WTC11 (cell line): Measurements from ENCODE around the gene SLTM. TPM values are rescaled to one million over a fixed set of nuclear protein-coding genes. Genes with fewer than 3 reads are reported as not detected.

Experiments used
- ATF1 ChIP-seq: sonication (generic); formaldehyde crosslinking; IDR thresholded peaks from 2 replicates; pipeline ENCODE4 v1.8.1; 2023; ENCODE audit warnings: mild to moderate bottlenecking, moderate library complexity, missing genetic modification reagents
- ATF6 ChIP-seq: sonication (generic); formaldehyde crosslinking; IDR thresholded peaks from 2 replicates; pipeline ENCODE4 v1.8.1; 2023; ENCODE audit warnings: mild to moderate bottlenecking, missing genetic modification reagents
- CBFB ChIP-seq: sonication (generic); formaldehyde crosslinking; IDR thresholded peaks from 2 replicates; pipeline ENCODE4 v1.8.1; 2022; ENCODE audit warnings: mild to moderate bottlenecking, low read depth, missing genetic modification reagents
- CDX4 ChIP-seq: fragments of 250-450 bp; sonication (Bioruptor Pico); IDR thresholded peaks from 2 replicates; pipeline ENCODE4 v1.9.0; 2021; ENCODE audit warnings: moderate library complexity, mild to moderate bottlenecking, inconsistent platforms, borderline replicate concordance
- CTCF ChIP-seq: fragments of 200-600 bp; IDR thresholded peaks from 2 replicates; pipeline ENCODE4 v1.8.0; 2022; ENCODE audit warnings: antibody characterized with exemption
- E2F1 ChIP-seq: sonication (generic); formaldehyde crosslinking; IDR thresholded peaks from 2 replicates; pipeline ENCODE4 v1.8.0; 2022; ENCODE audit warnings: mild to moderate bottlenecking, missing genetic modification reagents
- E2F5 ChIP-seq: sonication (generic); formaldehyde crosslinking; IDR thresholded peaks from 2 replicates; pipeline ENCODE4 v1.8.1; 2022; ENCODE audit warnings: mild to moderate bottlenecking, moderate library complexity, missing genetic modification reagents
- ELF4 ChIP-seq: sonication (generic); formaldehyde crosslinking; IDR thresholded peaks from 2 replicates; pipeline ENCODE4 v1.8.1; 2022; ENCODE audit warnings: low read depth, mild to moderate bottlenecking, moderate library complexity, missing genetic modification reagents
- EMX1 ChIP-seq: fragments of 250-450 bp; sonication (Bioruptor Pico); IDR thresholded peaks from 2 replicates; pipeline ENCODE4 v1.8.0; 2021; ENCODE audit warnings: mild to moderate bottlenecking
- ERG ChIP-seq: fragments of 250-450 bp; sonication (Bioruptor Pico); IDR thresholded peaks from 2 replicates; pipeline ENCODE4 v1.8.0; 2021; ENCODE audit warnings: mild to moderate bottlenecking
- ESRRA ChIP-seq: sonication (generic); formaldehyde crosslinking; IDR thresholded peaks from 2 replicates; pipeline ENCODE4 v1.8.1; 2022; ENCODE audit warnings: mild to moderate bottlenecking, missing genetic modification reagents, borderline replicate concordance
- FOXJ3 ChIP-seq: sonication (generic); formaldehyde crosslinking; IDR thresholded peaks from 2 replicates; pipeline ENCODE4 v1.9.0; 2021; ENCODE audit warnings: missing genetic modification reagents, mild to moderate bottlenecking, borderline replicate concordance
- FOXP1 ChIP-seq: sonication (generic); formaldehyde crosslinking; IDR thresholded peaks from 2 replicates; pipeline ENCODE4 v1.8.0; 2022; ENCODE audit warnings: missing genetic modification reagents, mild to moderate bottlenecking, moderate library complexity, borderline replicate concordance
- GABPB1 ChIP-seq: sonication (generic); formaldehyde crosslinking; IDR thresholded peaks from 2 replicates; pipeline ENCODE4 v1.8.1; 2023; ENCODE audit warnings: mild to moderate bottlenecking, missing genetic modification reagents
- MXD4 ChIP-seq: fragments of 250-450 bp; sonication (Bioruptor Pico); IDR thresholded peaks from 2 replicates; pipeline ENCODE4 v1.8.0; 2021; ENCODE audit warnings: mild to moderate bottlenecking, moderate library complexity, borderline replicate concordance
- MYBL2 ChIP-seq: sonication (generic); formaldehyde crosslinking; IDR thresholded peaks from 2 replicates; pipeline ENCODE4 v1.8.1; 2023; ENCODE audit warnings: mild to moderate bottlenecking, moderate library complexity, missing genetic modification reagents
- NFE2L1 ChIP-seq: sonication (generic); formaldehyde crosslinking; IDR thresholded peaks from 2 replicates; pipeline ENCODE4 v1.8.1; 2023; ENCODE audit warnings: missing genetic modification reagents
- NFYB ChIP-seq: sonication (generic); formaldehyde crosslinking; conservative IDR thresholded peaks from 2 replicates; pipeline ENCODE4 v1.8.0; 2022; ENCODE audit warnings: low read depth, missing genetic modification reagents
- OVOL2 ChIP-seq: fragments of 250-450 bp; sonication (Bioruptor Pico); IDR thresholded peaks from 2 replicates; pipeline ENCODE4 v1.9.0; 2021; ENCODE audit warnings: mild to moderate bottlenecking, borderline replicate concordance
- RELA ChIP-seq: sonication (generic); formaldehyde crosslinking; IDR thresholded peaks from 2 replicates; pipeline ENCODE4 v1.8.1; 2022; ENCODE audit warnings: missing genetic modification reagents, mild to moderate bottlenecking, borderline replicate concordance
- TEAD1 ChIP-seq: sonication (generic); formaldehyde crosslinking; IDR thresholded peaks from 2 replicates; pipeline ENCODE4 v1.8.0; 2022; ENCODE audit warnings: mild to moderate bottlenecking, missing genetic modification reagents
- ZNF232 ChIP-seq: sonication (generic); formaldehyde crosslinking; IDR thresholded peaks from 2 replicates; pipeline ENCODE4 v1.8.0; 2022; ENCODE audit warnings: mild to moderate bottlenecking, missing genetic modification reagents
- ZNF423 ChIP-seq: fragments of 250-450 bp; sonication (Bioruptor Pico); IDR thresholded peaks from 2 replicates; pipeline ENCODE4 v2.1.2; 2022; ENCODE audit warnings: mild to moderate bottlenecking, moderate library complexity
- ZNF532 ChIP-seq: fragments of 250-450 bp; sonication (Bioruptor Pico); IDR thresholded peaks from 2 replicates; pipeline ENCODE4 v1.9.0; 2021; ENCODE audit warnings: mild to moderate bottlenecking, borderline replicate concordance
- total RNA-seq: library from RNA; stranded (reverse); gene quantifications from 3 replicates; pipeline ENCODE4 v1.2.3, GENCODE V29; 2021

Gene SLTM
- total RNA-seq, 1 experiment from 2014 or later = 126 TPM

- TF ChIP-seq CTCF (no peak), ZNF532 (no peak), OVOL2 (CRISPR knock-in tag) (no peak), RELA (CRISPR knock-in tag) (peak; percentile 66; the same call in 1 of the 2 replicates), ZNF232 (CRISPR knock-in tag) (no peak), ZNF423 (CRISPR knock-in tag) (no peak), ERG (no peak), TEAD1 (peak; percentile 40; the same call in 1 of the 2 replicates), ATF6 (CRISPR knock-in tag) (no peak), E2F5 (CRISPR knock-in tag) (peak; percentile 54; the same call in 1 of the 2 replicates), NFYB (CRISPR knock-in tag) (no peak), MXD4 (CRISPR knock-in tag) (no peak), CBFB (CRISPR knock-in tag) (no peak; the same call in none of the 2 replicates), CDX4 (no peak), EMX1 (CRISPR knock-in tag) (no peak), ELF4 (CRISPR knock-in tag) (0 out of 2 replicates have a peak, but pooled peaks have one; percentile 54), ESRRA (CRISPR knock-in tag) (no peak; the same call in 1 of the 2 replicates), MYBL2 (CRISPR knock-in tag) (peak; percentile 72; the same call in 1 of the 2 replicates), FOXJ3 (CRISPR knock-in tag) (no peak), E2F1 (CRISPR knock-in tag) (0 out of 2 replicates have a peak, but pooled peaks have one; percentile 66), FOXP1 (CRISPR knock-in tag) (peak; percentile 84; the same call in 1 of the 2 replicates), NFE2L1 (CRISPR knock-in tag) (peak; percentile 52; the same call in 1 of the 2 replicates), GABPB1 (CRISPR knock-in tag) (peak; percentile 66; the same call in 1 of the 2 replicates), ATF1 (CRISPR knock-in tag) (no peak)
Measured at GRCh38 chr15:58864602-58865424, 68.7 kb downstream of the SLTM start (continued).
